Eye (tissue), 1 donor: ENCODE results near the gene GCNT1.
"Not testable (repeated sequence)": the region's sequence is repeated elsewhere in the genome, so short reads cannot be mapped to it uniquely, and the experiment has no call there.

Experiments used
- DNase-seq: peaks from one replicate; pipeline ENCODE4 v3.0.0-alpha.2; 2015

GCNT1 gene

DNA sequence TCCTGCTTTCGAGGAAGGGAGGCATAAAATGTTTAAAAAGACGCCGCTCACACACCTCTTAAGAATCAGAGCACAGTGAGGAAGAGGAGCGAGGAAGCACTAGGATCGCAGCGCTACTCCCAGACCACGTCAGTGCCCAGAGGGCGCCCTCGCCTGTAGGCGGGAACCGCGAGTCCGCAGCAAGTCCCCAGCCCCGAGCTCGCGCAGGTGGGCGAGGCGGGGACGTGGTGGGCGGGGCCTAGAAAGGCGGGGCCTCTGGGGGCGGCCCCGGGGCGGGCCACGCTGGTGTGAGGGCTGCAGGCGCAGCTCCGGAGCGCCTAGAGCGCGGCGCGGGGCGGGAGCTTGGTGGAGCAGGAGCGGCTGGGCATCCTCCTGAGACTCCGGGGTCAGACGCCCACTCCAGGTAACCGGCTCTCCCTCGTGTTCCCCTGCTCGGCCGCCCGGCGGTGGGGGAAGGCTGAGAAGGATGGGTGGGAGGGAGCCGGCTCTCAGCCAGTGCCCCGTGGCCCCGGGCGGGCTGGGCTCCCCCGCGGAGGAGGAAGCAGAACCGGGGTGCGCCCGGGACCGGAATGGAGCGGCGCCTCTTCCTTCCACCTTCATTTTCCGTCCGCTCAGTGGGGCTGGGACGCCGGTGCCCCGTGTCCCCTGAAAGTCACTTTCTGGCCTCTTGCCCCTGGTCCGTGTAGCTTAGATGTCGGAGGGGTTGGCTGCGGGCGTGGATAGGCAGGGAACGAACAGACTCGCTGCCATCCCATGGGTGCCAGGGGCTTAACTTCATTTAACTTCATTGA, at the start of gene GCNT1:
Gene GCNT1 (plus strand): TSS at position 280 of the 791 bp plus-strand sequence. CDS start 43,200 bp downstream, outside the sequence.
- peak; percentile 80 for DNase-seq

DNA sequence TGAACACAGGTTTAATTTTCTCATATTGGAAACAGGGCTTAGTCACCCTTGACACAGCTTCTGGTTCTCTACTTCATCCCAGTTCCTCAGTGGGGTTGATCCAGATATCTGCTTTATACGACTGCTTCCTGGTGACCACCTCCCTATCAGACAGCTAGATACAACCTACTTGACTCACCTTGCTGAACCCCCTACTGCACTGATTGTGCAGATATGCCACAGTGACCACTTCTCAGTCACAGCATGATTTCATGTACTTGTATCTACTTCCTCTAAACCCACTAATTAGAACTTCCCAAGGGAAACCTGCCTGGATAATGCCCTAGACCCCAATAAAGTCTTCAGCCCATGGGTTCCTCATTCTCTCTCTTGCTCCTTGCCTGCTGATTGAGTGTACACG, 46.3 kb upstream of the GCNT1 start:
- DNase-seq, result no peak

DNA sequence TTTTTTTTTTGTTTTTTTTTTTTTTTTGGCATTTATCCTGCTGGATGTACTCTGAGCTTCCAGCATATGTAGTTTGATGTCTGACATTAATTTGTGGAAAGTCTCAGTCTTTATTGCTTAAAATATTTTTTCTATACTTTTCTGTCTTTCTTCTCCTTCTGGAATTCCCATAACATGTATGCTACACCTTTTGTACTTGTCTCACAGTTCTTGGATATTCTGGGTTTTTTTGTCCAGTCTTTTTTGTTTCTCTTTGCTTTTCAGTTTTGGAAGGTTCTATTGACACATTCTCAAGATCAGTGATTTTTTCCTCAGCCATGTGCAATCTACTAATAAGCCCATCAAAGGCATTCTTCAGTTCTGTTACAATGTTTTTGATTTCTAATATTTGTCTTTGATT, 45.3 kb upstream of the GCNT1 start:
- DNase-seq, result no peak

DNA sequence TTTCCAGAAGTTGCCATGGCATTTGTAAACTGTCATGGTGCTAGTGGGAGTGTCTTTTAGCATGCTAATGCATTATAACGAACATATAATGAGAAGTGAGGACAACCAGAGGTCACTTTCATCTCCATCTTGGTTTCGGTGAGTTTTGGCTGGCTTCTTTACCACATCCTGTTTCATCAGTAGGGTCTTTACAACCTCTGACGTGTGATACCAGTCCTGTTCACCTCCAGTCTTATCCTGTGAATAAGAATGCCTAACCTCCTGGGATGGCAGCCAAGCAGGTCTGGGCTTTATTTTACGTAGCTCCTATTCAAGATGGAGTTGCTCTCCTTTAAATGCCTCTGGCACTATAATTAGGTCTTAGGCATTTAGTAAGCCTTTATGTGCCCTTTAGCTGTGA, 44.3 kb upstream of the GCNT1 start:
- DNase-seq, result no peak

DNA sequence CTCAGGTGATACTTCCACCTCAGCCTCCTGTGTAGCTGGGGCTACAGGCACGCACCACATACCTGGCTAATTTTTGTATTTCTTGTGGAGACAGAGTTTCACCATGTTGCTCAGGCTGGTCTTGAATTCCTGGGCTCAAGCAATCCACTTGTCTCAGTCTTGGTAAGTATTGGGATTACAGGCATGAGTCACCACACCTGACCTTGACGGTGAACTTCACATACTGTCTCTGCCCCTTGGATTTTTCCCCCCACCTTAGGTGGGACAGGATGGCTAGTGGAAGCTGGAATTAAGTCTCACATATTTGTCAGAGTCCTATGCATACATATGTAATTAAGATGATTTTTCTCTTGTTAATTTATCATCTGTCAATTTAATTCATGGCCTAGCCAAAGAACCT, 43.8 kb upstream of the GCNT1 start:
- DNase-seq, result no peak

DNA sequence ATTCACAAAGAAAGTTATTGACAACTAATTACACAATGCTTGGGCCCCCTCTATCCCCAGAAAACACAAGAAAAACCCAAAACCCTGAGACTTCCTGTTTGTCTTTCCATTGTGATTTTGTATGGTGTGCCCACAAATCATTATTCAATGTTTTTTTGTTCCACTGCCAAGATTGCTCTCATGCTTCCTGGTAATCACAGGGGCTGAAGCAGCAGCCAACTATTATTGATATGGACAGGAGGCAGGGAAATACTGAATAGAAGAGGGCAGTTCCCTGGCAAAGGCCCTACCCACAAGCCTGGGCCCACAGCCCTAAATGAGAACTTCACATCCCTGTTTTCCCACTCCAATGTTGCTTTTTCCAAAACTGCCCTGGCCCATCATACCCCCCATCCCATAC, 43.3 kb upstream of the GCNT1 start:
- no peak for DNase-seq

DNA sequence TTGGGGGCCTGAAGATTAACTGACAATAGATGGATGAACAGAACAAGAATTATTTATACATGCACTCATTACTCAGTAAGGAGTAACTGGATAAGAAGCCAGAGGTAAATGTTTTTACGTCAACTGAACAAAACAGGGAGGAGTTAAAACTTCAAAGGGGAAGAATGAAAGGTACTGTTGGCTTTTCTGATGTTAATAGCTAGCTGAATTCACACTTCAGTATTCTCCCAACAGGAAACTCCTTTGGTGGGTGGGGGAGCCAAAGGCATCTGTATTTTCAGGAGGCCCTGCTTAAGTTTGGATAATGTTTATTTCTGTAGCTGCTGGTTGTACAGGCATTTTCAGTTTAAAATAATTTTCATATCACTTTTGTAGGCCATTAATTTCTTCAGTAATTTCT, 41.6 kb upstream of the GCNT1 start:
- DNase-seq, result no peak

DNA sequence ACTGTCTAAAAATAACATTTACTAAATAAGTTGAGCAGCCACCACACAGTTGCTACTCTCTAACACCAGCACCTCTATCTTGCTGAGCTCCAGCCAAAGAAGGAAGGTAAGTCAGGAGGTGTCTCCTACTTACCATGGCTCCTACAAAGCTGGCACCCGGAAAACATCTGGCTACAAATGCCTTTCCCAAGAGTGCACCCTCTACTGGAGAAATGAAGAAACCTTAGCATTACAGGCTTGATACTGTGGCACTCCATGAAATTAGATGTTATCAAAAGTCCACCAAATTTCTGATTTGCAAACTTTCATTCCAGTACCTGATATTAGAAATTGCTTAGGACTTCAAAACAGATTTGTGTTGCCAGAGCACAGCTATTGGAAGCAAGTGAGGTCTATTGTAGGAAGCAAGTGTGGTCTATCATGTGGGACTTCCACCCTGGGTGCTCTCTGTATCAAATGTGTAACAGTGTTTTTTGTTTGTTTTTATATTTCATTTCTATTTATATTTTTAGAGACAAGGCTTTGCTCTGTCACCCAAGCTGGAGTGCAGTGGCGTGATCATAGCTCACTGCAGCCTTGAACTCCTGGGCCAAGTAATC, 39.1 kb upstream of the GCNT1 start:
- no peak for DNase-seq

DNA sequence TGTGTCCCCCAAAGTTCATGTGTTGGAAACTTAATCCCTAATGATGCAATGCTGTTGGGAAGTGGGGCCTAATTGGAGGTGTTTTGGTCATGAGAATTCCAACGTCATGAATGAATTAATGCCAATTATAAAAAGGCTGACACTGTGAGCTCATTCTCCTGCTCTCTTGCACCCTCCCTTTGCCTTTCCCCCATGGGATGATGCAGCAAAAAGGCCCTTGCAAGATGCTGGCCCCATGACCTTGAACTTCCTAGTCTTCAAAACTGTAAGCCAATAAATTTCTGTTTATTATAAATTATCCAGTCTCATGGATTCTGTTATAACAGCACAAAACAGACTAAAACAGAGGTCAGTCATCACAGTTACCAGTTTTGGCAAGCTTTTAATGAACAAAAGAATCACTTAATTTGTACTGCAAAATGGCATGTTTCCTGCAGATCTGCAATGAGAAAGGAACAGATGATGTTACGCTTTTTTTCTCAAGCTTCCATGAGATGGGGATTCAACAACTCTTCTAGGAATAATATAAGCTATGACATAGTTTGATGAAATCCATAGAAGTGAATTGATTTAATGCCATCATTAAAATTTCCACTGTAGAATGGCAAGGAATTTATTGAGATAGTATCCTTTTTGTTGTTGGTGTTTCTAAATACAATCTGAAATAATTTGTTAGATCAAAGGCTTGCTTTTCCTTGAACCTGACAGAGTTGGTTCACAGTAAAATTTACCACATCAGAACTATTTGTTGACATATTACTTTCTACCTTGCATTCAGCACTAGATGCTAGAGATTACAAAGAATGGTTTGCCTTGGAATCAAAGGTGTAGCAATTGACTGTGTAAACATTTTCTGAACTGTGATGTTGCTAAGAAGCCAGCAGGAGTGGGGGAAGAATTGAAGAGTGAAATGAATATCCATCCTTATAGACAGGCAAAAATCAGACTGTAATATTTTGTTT, 35.5 kb upstream of the GCNT1 start:
- DNase-seq, result no peak

DNA sequence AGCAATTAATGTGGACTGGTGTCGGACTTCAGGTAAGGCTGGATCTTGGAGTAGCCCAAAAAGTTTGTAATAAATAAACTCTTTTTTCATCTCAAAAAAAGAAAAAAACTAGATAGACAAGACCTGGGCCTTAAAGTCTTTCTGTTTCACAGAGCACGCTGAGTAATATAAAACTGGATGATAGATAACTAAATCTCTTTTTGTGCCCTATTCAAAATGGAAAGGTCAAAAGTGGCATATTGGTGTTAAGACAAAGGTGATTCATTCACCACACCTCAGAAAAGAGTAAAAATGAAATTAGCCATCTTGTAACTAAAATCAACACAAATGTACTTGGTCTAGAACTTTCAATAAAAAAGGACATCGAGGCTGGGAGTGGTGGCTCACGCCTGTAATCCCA, 34.5 kb upstream of the GCNT1 start:
- DNase-seq, result no peak

DNA sequence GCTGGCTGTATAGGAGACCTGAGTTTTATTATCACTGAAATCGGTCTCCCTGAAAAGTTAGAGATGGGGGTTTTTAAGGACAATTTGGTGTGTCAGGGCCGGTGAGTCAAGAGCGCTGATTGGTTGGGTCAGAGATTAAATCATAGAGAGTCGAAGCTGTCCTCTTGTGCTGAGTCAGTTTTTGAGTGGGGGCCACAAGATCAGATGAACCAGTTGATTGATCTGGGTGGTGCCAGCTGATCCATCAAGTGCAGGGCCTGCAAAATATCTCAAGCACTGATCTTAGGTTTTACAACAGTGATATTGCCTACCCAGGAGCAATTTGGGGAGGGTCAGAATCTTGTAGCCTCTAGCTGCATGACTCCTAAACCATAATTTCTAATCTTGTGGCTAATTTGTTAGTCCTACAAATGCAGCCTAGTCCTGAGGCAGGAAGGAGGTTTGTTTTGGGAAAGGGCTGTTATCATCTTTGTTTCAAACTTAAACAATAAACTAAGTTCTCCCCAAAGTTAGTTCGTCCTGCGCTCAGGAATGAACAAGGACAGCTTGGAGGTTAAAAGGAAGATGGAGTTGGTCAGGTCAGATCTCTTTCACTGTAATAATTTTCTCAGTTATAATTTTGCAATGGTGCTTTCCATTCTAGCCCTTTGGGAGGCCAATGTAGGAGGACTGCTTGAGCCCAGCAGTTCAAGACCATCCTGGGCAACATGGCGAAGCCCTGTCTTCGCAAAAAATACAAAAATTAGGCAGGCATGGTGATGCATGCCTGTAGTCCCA, 33.1 kb upstream of the GCNT1 start:
- no peak for DNase-seq

DNA sequence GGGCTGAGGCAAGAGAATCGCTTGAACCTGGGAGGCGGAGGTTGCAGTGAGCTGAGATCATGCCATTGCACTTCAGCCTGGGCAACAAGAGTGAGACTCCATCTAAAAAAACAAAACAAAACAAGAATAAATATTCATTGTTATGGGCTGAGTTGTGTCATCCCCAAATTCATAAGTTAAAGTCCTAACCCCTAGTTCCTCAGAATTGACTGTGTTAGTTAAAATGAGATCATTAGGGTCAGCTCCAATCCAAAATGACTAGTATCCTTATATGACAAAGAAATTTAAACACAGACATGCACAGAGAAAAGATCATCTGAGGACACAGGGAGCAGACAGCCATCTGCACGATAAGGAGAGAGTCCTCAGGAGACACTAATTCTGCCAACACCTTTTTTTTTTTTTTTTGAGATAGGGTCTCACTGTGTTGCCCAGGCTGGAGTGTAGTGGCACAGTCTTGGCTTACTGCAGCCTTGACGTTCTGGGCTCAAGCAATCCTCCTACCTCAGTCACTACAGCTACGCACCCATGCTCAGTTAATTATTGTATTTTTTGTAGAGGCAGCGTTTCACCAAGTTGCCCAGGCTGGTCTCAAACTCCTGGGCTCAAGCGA, 32.1 kb upstream of the GCNT1 start:
- DNase-seq, result no peak

DNA sequence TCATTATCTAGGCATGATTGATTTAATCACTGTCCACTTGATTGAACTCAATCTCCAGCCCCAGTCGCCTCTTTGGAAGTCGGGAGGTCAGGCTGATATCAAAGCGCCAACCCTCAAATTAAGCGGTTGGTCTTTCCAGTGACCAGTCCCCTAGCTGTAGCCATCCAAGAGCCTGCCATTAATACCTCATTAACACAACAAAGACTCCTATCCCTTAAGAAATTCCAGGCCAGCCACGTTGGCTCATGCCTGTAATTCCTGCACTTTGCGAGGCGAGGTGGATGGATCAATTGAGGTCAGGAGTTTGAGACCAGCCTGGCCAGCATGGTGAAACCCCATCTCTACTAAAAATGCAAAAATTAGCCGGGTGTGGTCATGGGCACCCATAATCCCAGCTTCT, 27.4 kb upstream of the GCNT1 start:
- DNase-seq, result no peak

DNA sequence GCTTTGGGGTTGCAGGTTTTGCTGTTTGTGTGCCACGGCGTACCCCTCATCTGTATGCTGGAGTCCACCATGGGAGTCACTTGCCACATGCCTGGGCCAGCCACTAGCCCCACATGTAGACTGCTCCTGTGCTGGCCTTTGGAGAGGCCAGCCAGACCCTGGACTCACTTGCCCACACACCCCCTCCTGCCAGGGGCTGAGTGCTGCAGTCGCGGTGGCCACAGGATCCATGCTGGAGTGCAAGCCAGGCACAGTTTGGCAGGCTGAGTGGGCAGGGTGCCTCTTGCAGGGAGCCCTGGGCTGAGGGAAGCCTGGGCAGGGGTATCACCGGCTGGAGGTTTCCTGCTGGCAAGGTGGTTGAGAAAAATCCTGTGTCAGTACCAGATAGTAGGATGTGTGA, 25.6 kb upstream of the GCNT1 start:
- no peak for DNase-seq

DNA sequence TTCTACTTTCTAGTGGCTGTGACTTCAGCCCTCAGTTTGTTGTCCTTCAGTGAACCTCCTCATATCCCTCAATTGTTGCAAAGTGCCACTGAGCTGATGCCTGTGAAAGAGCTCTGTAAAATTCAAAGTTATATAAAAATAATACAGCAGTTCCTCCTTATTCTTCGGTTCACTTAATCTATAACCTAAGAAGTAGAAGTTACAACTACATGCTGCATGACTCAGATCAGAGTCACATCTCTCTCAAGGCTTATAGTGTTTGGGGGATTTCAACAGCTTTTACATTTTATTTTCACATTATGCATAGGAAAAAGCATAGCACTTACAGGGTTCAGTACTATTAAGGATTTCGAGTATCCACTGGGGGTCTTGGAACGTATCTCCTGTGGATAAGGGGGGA, 25.1 kb upstream of the GCNT1 start:
- DNase-seq, result no peak

DNA sequence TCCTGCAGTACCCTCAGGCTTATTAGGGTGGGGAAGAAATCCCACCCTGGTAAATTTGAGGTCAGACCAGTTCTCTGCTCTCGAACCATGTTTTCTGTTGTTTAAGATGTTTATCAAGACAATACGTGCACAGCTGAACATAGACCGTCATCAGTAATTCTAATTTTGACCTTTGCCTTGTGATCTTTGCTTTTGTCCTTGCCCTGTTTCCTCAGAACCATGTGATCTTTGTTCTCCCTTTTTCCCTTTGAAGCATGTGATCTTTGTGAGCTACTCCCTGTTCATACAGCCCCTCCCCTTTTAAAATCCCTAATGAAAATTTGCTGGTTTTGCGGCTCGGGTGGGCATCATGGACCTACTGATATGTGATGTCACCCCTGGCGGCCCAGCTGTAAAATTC, 24.1 kb upstream of the GCNT1 start:
- DNase-seq, result not testable (repeated sequence)

DNA sequence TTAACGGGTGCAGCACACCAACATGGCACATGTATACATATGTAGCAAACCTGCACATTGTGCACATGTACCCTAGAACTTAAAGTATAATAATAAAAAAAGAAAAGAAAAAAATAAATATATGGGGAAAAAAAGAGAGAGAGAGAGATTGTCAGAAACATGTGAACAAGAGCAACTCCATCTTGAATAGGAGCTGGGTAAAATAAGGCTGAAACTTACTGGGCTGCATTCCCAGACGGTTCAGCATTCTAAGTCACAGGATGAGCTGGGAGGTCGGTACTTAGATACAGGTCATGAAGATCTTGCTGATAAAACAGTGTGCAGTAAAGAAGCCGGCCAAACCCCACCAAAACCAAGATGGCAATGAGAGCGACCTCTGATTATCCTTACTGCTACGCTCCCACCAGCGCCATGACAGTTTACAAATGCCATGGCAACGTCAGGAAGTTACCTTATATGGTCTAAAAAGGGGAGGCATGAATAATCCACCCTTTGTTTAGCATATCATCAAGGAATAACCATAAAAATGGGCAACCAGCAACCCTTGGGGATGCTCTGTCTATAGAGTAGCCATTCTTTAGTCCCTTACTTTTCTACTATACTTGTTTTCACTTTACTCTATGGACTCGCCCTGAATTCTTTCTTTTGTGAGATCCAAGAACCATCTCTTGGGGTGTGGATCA, 21.8 kb upstream of the GCNT1 start:
- not testable (repeated sequence) for DNase-seq

DNA sequence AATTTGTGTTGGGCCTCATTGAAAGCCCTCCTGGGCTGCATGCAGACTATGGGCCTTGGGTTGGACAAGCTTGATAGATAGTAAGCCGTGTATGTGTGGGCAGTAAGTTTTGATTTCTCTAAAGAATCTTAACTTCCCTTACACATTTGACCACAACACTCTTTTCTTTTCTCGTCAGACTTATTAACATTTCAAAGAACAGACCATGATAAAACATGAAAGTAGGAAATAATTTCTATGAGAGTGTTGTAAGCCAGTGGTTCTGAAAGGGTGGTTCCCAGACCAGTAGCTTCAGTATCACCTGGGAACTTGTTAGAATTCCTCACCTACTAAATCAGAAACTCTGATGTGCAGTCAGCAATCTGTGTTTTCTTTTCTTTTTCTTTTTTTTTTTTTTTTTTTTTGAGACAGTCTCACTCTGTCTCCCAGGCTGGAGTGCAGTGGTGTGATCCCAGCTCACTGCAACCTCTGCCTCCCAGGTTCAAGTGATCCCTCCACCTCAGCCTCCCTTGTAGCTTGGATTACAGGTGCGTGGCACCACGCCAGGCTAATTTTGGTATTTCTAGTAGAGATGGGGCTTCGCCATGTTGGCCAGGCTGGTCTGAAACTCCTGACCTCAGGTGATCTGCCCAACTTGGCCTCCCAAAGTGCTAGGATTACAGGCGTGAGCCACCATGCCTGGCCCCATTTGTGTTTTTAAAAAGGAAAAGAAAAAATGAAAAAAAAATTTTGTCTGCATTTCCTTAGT, 20.0 kb upstream of the GCNT1 start:
- no peak for DNase-seq

DNA sequence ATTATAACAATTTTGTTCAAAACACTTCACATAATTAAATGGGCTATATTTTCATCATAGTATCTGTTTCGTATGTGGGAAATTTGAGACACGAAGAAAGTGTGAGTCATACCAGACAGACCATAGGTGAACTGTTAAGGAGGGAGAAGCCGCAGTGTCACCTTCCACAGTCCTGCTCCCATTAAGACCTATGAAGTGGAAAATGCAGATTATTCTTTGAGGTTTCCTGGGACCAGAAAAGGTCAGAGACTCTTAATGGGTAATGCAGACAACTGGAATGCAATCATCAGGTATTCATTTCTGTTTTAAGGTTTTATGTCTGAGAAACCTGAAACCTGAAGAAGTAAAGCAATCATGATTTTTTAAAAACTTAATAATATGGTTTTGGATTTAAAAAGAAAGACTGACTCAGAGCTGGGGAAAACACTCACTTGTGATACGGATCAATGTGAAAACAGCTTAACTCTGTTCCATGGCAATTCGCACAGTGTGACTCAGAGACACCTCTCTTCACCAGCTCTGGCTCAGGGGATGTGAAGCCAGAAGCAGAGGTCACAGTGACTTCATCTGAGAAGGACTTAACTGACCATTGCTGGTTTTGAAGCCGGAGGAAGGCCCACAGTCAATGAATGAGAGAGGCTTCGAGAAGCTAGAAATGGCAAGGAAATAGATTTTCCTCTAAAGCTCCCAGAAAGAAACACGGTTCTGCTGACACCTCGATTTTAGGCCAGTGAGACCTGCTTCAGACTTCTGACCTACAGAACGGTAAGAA, 17.2 kb upstream of the GCNT1 start:
- DNase-seq, result no peak

DNA sequence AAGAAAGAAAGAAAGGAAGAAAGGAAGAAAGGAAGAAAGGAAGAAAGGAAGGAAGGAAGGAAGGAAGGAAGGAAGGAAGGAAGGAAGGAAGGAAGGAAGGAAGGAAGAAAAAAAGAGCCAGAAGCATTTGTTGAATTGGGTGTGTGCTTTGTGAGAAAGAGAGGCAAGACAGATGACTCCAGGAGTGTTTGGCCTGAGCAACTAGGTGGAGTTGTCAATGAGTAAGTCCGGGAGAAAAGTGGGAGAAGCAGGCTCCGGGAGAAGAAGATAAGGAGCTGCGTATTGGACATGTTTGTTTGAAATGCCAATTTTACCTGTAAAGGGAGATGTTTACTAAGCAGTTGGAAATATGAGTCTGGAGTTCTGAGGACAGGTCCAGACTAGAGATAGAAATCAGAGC, 15.1 kb upstream of the GCNT1 start:
- DNase-seq, result no peak
